Activated gamma-delta T cell treated with anti-CD3 and anti-CD28 coated beads, Interleukin-2, amount 50 U/mL, for 16 hours (primary cell): Measurements from ENCODE around the gene TMEM109.

ENCODE experiments used
- DNase-seq: peaks from one replicate; pipeline ENCODE4 v3.0.0-alpha.2; 2020; ENCODE audit warnings: low read depth

Gene TMEM109

GRCh38 chr11:60942219-60942618, 28.3 kb downstream of the TMEM109 start:
- no peak for DNase-seq

GRCh38 chr11:60942970-60943565, 29.1 kb downstream of the TMEM109 start:
- DNase-seq, result no peak

DNA sequence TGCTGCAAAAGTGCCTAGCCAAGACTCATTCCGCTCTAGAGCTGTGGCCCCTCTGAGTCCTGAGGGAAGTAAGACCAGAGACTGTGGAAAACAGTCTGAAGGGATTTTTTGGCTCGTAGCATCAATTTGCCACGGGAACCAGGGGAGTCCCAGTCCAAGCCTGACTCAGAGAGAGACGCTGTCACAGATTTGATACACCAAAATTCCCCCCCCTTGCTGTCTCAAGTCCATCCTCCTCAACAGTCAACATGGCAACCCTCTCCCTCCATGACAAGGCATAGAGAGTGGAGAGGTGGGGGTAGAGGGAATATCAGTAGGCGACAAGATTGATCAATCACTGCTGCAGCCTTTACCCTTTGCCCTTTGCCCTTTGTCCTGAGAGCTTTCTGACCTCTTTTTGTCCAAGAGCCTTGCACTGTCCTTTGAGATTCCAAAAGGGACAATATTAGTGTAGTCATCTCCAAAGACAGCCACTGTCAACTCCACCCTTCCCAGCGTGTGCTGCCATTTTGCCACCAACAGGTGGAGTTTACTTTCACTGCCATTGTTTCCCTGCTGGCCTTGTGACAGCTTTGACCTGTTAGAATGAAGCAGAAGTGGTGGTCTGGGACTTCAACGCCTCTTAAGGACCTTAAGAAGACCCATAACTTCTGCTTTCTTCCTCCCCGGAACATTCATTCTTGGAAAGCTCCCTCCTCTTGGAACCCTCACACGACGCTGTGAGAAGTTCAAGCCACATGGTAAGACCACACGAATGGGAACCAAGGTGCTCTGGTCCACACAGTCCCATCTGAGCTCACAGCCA, 30.7 kb downstream of the TMEM109 start:
- no peak for DNase-seq

DNA sequence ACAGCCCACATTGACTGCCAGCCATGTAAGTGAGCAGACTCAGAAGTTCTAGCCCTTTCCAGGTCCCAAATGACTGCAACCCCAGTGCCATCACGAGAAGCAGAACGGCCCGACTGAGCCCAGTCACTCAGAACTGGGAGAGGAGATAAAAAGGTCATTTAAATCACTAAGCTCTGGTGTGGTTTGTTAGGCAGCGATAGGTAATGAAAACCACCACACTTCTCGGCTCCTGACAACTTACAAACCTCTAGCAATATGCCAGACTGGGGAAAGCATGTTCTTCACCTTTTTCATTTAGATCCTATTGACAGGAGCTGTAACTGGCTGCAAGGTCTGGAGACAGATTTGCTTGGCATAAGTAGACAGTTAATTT, 31.3 kb downstream of the TMEM109 start:
- DNase-seq, result no peak

- DNase-seq, result no peak
These were observed 32.8 kb downstream of the TMEM109 start for GRCh38 chr11:60946601-60947264.

DNA sequence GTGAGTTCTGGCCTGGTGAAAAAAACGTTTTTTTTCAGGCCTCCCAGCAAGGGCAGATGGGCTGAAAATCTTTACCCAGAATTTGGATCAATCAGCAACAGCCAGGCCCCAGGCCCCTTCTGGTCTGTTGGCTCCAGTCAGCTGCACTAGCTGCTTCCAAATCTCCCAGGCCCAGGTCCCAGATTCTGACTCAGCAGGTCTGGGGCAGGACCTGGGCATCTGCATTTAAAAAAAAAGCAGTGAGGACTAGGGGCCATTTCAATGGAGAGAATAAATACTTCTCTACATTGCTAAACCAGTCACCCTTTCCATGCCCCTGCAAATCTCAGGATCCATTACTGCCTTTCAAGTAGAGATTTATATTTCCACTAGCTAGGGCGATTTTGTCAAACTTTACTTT, 33.7 kb downstream of the TMEM109 start:
- DNase-seq, result no peak

- no peak for DNase-seq
These were observed 34.3 kb downstream of the TMEM109 start for GRCh38 chr11:60948250-60948649.

- no peak for DNase-seq
These were observed 36.1 kb downstream of the TMEM109 start for GRCh38 chr11:60950024-60950423.

GRCh38 chr11:60950933-60951605, 37.1 kb downstream of the TMEM109 start:
- no peak for DNase-seq

- no peak for DNase-seq
These were observed 37.6 kb downstream of the TMEM109 start for GRCh38 chr11:60951606-60951903.

DNA sequence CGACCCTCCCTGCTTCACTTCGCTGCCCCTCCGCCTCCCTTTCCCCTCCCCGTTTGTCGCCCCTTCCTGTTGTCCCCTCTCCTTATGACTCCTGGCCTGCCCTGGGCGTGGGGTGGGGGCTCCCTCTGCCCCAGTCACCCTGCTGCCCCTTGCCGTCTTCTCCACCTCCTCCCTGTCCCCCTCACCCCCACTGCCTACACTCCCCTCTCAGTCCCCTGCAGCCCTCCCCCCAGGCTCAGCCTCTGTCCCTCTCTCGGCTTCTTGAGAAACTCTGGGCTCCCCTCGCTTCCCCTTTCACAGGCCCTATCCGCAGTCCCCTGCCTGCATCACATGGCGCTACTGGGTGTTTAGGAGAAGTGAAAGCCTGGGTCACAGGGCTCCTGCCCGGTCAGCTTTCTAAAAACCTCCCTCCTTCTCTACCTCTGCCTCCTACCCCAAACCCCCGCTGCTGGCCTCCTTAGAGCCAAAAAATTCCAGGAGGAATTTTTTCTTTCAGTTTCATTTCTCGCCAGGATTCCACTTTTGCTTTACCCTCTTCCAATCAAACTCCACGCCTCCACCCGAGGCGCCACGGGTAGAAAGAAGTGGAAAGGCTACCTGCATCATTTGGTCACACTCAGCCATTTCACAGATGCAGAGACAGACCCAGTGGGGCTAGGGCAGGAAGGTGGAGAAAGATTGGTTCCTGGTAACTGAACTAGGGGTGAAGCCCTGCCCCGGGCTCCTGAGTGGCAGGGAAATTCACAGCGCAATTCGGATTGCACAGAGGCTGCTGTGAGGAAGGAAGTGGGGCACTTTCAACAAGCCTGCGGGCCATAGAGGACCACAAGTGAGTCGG, 38.2 kb downstream of the TMEM109 start, which contains the start of gene SLC15A3:
Gene SLC15A3, minus strand, starts transcription at position 273 of the 838 bp plus-strand sequence. CDS start 625 bp downstream, outside the sequence.
- no peak for DNase-seq

- DNase-seq, result no peak
These were observed 38.8 kb downstream of the TMEM109 start for GRCh38 chr11:60952742-60953170.

DNA sequence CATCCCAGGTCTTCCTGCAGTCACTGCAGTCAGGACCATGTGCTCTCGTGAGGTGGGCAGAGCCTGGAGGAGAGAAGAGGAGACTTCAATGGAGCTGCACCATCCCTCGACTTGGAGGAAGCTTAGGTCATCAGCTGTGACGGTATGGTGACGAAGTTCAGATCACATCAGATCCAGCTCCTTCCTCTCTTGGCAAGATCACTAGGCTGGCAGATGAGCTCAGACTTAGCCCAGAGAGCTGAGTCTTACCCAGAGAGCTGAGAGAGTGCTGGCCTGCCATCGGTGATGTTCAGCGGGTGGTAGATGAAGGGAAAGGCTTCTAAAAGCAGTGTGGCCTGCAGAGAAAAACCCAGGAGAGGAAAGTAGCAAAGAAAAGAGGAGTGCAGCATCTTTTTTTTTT, 39.8 kb downstream of the TMEM109 start:
- no peak for DNase-seq

- no peak for DNase-seq
These were observed 40.5 kb downstream of the TMEM109 start for GRCh38 chr11:60954421-60954820.

- no peak for DNase-seq
These were observed 41.6 kb downstream of the TMEM109 start for GRCh38 chr11:60955571-60955970.

DNA sequence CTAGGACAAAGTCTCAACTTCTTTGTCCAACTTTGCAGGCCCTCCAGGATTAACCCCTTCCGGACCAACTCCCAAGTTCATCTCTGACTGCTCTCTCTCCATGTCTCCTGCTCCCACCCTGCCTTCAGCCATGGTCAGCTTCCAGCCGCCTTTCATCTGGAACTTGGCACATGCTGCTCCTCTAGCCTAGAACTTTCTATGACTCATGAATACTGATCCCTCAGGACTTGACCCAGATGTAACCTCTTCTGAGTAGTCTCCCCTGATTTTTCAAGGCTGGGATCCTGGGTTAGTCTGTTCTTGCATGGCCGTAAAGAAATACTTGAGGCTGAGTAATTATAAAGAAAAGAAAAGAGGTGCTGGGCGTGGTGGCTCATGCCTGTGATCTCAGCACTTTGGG, 43.2 kb downstream of the TMEM109 start:
- no peak for DNase-seq

GRCh38 chr11:60959431-60959830, 45.5 kb downstream of the TMEM109 start:
- no peak for DNase-seq

DNA sequence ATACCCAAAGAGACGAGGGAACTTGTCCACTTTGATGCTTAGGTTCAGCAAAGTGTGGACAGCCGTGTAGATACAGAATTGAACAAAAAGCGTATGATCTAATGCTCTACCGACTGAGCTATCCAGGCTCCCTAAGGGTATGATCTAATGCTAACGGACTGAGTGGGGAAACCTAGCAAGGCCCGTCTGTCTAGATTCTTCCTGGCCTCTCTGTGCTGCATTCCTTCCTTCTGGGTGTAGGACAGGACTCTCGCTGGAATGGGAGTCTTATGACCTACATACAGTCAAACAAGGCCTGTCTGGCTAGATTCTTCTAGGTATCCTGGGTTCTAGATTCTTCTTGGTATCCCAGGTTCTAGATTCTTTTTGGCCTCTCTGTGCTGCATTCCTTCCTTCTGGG, 46.4 kb downstream of the TMEM109 start:
- DNase-seq, result no peak

DNA sequence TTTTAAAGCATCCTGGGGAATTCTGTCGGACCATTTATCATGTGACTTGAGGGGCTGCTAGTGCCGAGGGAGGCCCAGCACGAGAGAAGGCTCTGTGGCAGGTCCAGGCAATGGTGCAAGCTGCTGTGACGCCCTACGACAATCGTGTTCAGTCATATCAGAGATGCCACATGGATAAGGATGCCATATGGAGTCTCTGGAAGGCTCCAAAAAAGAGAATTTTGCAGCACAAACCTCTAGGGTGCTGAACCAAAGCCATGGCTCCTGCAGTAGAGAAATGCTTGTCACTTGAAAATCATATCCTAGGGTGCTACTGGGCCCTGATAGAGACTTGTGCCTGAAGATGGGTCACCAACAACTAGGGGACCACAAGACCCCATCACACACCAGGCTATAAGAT, 50.8 kb downstream of the TMEM109 start:
- DNase-seq, result no peak

DNA sequence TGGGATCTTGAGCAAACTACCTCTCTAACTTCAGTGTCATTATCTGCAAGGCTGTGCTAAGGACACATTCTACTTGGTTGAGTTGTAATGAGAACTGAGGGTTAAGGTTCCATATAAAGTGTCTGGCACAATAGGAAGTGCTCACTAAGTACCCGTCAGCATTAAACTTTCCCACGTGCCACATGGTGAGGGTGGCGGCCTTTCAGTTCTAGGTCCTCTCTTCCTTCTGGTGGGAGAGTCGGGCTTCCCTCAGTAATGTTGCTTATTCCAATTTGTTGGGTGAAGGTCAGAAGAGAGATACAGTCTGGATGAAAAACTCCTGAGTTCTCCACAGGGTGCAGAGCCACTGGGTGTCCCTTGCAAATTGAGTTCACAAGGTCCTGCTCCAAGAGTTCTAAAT, 52.9 kb downstream of the TMEM109 start:
- no peak for DNase-seq

DNA sequence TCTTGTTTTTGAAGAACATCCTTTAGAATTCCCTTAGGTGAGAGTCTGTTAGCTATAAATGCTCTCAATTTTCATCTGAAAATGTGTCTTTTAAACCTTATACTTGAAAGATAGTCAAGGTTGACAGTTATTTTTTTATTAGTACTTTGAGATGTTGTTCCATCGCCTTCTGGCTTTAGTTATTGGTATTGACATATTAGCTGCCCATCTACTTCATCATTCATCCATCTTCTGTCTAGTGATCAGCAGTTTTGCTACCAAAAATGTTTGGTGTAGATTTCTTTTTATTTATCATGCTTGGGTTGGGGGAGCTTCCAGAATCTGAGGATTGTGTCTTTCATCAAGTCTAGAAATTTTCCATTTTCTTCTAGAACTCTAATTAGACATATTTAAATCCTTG, 54.3 kb downstream of the TMEM109 start:
- no peak for DNase-seq

DNA sequence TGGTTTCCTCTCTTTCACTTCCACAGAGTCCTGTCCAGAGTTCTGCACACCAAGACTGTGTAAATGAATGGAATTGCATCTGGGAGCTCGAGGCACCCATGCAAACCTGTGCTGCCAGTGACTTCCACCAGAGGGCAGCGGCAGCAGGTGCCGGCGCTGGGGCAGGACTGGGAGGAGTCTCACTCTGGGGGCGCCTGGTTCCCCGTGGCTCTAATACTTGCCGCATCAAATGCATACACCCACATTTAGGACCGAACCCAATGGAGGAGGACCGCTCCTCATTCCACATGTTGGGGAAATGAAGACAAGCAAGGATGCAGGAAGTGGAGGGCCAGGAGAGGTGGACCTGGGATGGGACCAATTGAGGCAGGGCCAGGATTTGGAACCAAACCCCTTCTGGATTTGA, 56.4 kb downstream of the TMEM109 start:
- DNase-seq, result peak; percentile 68
